ENCODE results near the gene BCAS3. TPM values are rescaled to one million over a fixed set of nuclear protein-coding genes. Genes with fewer than 3 reads are reported as not detected.

The BCAS3 gene
- total and polyA plus RNA-seq, 11 donors, result 4.5 to 23.5 (median 17.9) TPM

- H3K4me3 ChIP-seq, result no peak overlapping the region
- H3K9me3 ChIP-seq, result no peaks in the 10 kb centered on the region
- H3K4me1 ChIP-seq, result peaks cover 0 to 11% (median 0%) of the 10 kb centered on the region in 12 donors
- H3K27ac ChIP-seq, result no peak overlapping the region
- DNase-seq (no peak), ATAC-seq (no peak)
- no peaks in the 10 kb centered on the region for H3K36me3 ChIP-seq
- no peak for TF ChIP-seq POLR2A (IDR thresholded peaks at IDR 0.05)
- no peak for TF ChIP-seq CTCF (IDR thresholded peaks at IDR 0.05)
- WGBS, 4 donors, result 88 to 93% (median 91%) methylated on average over 3 of the region's 3 CpGs
- intact Hi-C loops (cut with DNase I), result no loop called here
- H3K27me3 ChIP-seq, result no peaks in the 10 kb centered on the region
Observed at GRCh38 chr17:61058066-61058465, 380.4 kb downstream of the BCAS3 start.

GRCh38 chr17:61063528-61063927 is 385.9 kb downstream of the BCAS3 start:
- 97 to 99% (median 98%) methylated on average over 2 of the region's 2 CpGs for WGBS, 4 donors
- no peak for ATAC-seq

GRCh38 chr17:61064087-61064951 is 386.7 kb downstream of the BCAS3 start:
- H3K36me3 ChIP-seq, result no peaks in the 10 kb centered on the region
- H3K4me3 ChIP-seq, result peak overlapping the region in 2 of 12 donors; percentile 2 to 6
- no peak for TF ChIP-seq CTCF (IDR thresholded peaks at IDR 0.05)
- no peak for TF ChIP-seq POLR2A (IDR thresholded peaks at IDR 0.05)
- WGBS, 4 donors, result 71 to 95% (median 86%) methylated on average over 1 of the region's 1 CpG
- H3K27ac ChIP-seq, result peak overlapping the region in 6 of 12 donors; percentile 4 to 38 (median 32)
- intact Hi-C loops (cut with DNase I), result no loop called here
- H3K4me1 ChIP-seq, result peaks cover 0 to 23% (median 19%) of the 10 kb centered on the region in 12 donors
- peak in 1 of 4 donors; percentile 36 for ATAC-seq
- no peaks in the 10 kb centered on the region for H3K27me3 ChIP-seq
- no peak for DNase-seq
- H3K9me3 ChIP-seq, result no peaks in the 10 kb centered on the region

More at GRCh38 chr17:61063528-61063927, 385.9 kb downstream of the BCAS3 start:
- TF ChIP-seq POLR2A (IDR thresholded peaks at IDR 0.05), result no peak
- no peak for TF ChIP-seq CTCF (IDR thresholded peaks at IDR 0.05)
- H3K4me3 ChIP-seq, result no peak overlapping the region
- no peaks in the 10 kb centered on the region for H3K9me3 ChIP-seq
- H3K27ac ChIP-seq, result no peak overlapping the region
- intact Hi-C loops (cut with DNase I), result no loop called here
- peaks cover 0 to 23% (median 19%) of the 10 kb centered on the region in 12 donors for H3K4me1 ChIP-seq
- H3K27me3 ChIP-seq, result no peaks in the 10 kb centered on the region
- H3K36me3 ChIP-seq, result no peaks in the 10 kb centered on the region
- no peak for DNase-seq

- Histone ChIP-seq H3K9me3 (no peaks in the 10 kb centered on the region), H3K36me3 (no peaks in the 10 kb centered on the region), H3K27ac (peak overlapping the region in 6 of 12 donors; percentile 21 to 38 (median 32)), H3K4me1 (peaks cover 0 to 23% (median 19%) of the 10 kb centered on the region in 12 donors), H3K27me3 (no peaks in the 10 kb centered on the region), H3K4me3 (peak overlapping the region in 1 of 12 donors; percentile 6)
- intact Hi-C loops (cut with DNase I), result no loop called here
- DNase-seq, result no peak
- TF ChIP-seq CTCF (IDR thresholded peaks at IDR 0.05) (no peak), POLR2A (IDR thresholded peaks at IDR 0.05) (no peak)
- 9 to 14% (median 10%) methylated on average over 2 of the region's 2 CpGs for WGBS, 4 donors
- ATAC-seq, result peak in 2 of 4 donors; percentile 54 to 58
Observed at GRCh38 chr17:61065263-61065773, 387.7 kb downstream of the BCAS3 start.

All from heart left ventricle (tissue), 16 donors.